H1 (cell line): Measurements from ENCODE around the gene TMEM255B. TPM values are rescaled to one million over a fixed set of nuclear protein-coding genes. Genes with fewer than 3 reads are reported as not detected.
A peak's percentile ranks its signal among the peaks of the same experiment; 100 is the strongest.

Source experiments
- CTCF ChIA-PET: fragments of 300-600 bp; sonication (Branson Sonifier 250); formaldehyde crosslinking; loops from one replicate; lab custom pipeline; 2021; ENCODE audit not compliant: partially characterized antibody; lab: Charles Lee
- POLR2A ChIA-PET: fragments of 300-600 bp; sonication (Branson Sonifier 250); formaldehyde crosslinking; loops from one replicate; lab custom pipeline; 2021; ENCODE audit warnings: inconsistent platforms; ENCODE audit not compliant: partially characterized antibody; lab: Charles Lee
- DNase-seq, 2 experiments: peaks; one replicate each; pipeline versions ENCODE4 v3.0.0 to v3.0.0-alpha.2; 2010 to 2022; ENCODE audit warnings: low spot score in 2 of 2, low read depth in 1 of 2, mixed read lengths in 1 of 2
- FAIRE-seq: peaks from 2 replicates; lab custom pipeline; 2011; peaks lifted over from hg19 to GRCh38; lab: Jason Lieb, UNC
- H2AFZ ChIP-seq: 2 replicates; pipeline ENCODE4 v1.8.1; 2012; ENCODE audit warnings: low read length, inconsistent platforms
- H2AK5ac ChIP-seq: 2 replicates; pipeline ENCODE4 v1.6.1; 2013; ENCODE audit warnings: low read depth, low read length
- H2BK120ac ChIP-seq: replicated peaks from 2 replicates; pipeline ENCODE3; 2013; ENCODE audit warnings: low read depth, low read length, inconsistent platforms
- H2BK12ac ChIP-seq: 2 replicates; pipeline ENCODE4 v1.6.1; 2013; ENCODE audit warnings: low read depth, low read length
- H2BK15ac ChIP-seq: 2 replicates; pipeline ENCODE4 v1.6.1; 2013; ENCODE audit warnings: low read length
- H2BK20ac ChIP-seq: 2 replicates; pipeline ENCODE4 v1.6.1; 2013; ENCODE audit warnings: low read length
- H2BK5ac ChIP-seq: 2 replicates; pipeline ENCODE4 v1.6.1; 2013; ENCODE audit warnings: low read depth, low read length
- H3K14ac ChIP-seq: 2 replicates; pipeline ENCODE4 v1.6.1; 2013; ENCODE audit warnings: inconsistent platforms; ENCODE audit not compliant: insufficient read length
- H3K18ac ChIP-seq: 2 replicates; pipeline ENCODE4 v1.6.1; 2013; ENCODE audit warnings: low read length; ENCODE audit errors: extremely low read depth
- H3K23ac ChIP-seq: 2 replicates; pipeline ENCODE4 v1.6.1; 2013; ENCODE audit warnings: inconsistent platforms; ENCODE audit not compliant: insufficient read length
- H3K23me2 ChIP-seq: 2 replicates; pipeline ENCODE4 v1.6.1; 2013; ENCODE audit warnings: low read depth, low read length
- H3K27ac ChIP-seq: 2 replicates; pipeline ENCODE4 v1.6.1; 2011; ENCODE audit warnings: low read depth, low read length, inconsistent platforms
- H3K27me3 ChIP-seq, 4 experiments: replicated peaks in 1 of 4; 1 replicate in 1 of 4; 2 replicates in 3 of 4; pipeline versions ENCODE4 v1.6.1 to v1.8.1; 2011 to 2013; ENCODE audit warnings: low read length in 3 of 4, mild to moderate bottlenecking in 3 of 4, inconsistent platforms in 2 of 4, mixed read lengths in 2 of 4, moderate library complexity in 1 of 4; ENCODE audit not compliant: control insufficient read depth in 3 of 4, insufficient read depth in 3 of 4; ENCODE audit errors: extremely low read depth in 1 of 4
- H3K36me3 ChIP-seq, 4 experiments: 2 replicates each; pipeline versions ENCODE4 v1.6.1 to v1.8.1; 2011 to 2013; ENCODE audit warnings: mild to moderate bottlenecking in 4 of 4, low read length in 3 of 4, moderate library complexity in 2 of 4, control low read depth in 1 of 4, inconsistent platforms in 1 of 4; ENCODE audit not compliant: insufficient read depth in 4 of 4, control insufficient read depth in 2 of 4
- H3K4ac ChIP-seq: replicated peaks from 2 replicates; pipeline ENCODE3; 2013; ENCODE audit warnings: low read length, low read depth, mixed read lengths, inconsistent platforms; ENCODE audit not compliant: insufficient read length
- H3K4me1 ChIP-seq, 4 experiments: replicated peaks in 1 of 4; 1 replicate in 1 of 4; 2 replicates in 3 of 4; pipeline versions ENCODE4 v1.6.1 to v1.8.1; 2011 to 2013; ENCODE audit warnings: low read length in 3 of 4, inconsistent platforms in 2 of 4, mixed read lengths in 1 of 4; ENCODE audit not compliant: insufficient read depth in 4 of 4, control insufficient read depth in 3 of 4
- H3K4me2 ChIP-seq, 2 experiments: 2 replicates each; pipeline versions ENCODE4 v1.6.1 to v1.8.1; 2011 to 2013; ENCODE audit warnings: low read depth in 2 of 2, low read length in 2 of 2, control low read depth in 1 of 2, inconsistent platforms in 1 of 2, mild to moderate bottlenecking in 1 of 2; ENCODE audit not compliant: insufficient read depth in 1 of 2
- H3K4me3 ChIP-seq, 4 experiments: fragments of 200-600, 300-600 bp in 1 of 4; sonication (generic), shearing (Covaris generic), sonication (Bioruptor Twin) in 1 of 4; 2 replicates each; pipeline versions ENCODE4 v1.5.1 to v1.8.1; 2011 to 2016; ENCODE audit warnings: low read length in 4 of 4, low read depth in 3 of 4, control low read depth in 2 of 4, inconsistent platforms in 2 of 4, mild to moderate bottlenecking in 2 of 4, mixed read lengths in 1 of 4, moderate library complexity in 1 of 4; ENCODE audit not compliant: insufficient read depth in 2 of 4; ENCODE audit errors: extremely low read depth in 1 of 4
- H3K56ac ChIP-seq: replicated peaks from 2 replicates; pipeline ENCODE3; 2013; ENCODE audit warnings: low read depth, mild to moderate bottlenecking, mixed read lengths, low read length, inconsistent platforms; ENCODE audit not compliant: insufficient read length
- H3K79me1 ChIP-seq: 2 replicates; pipeline ENCODE4 v1.6.1; 2013; ENCODE audit warnings: low read depth, low read length, control low read depth
- H3K79me2 ChIP-seq, 2 experiments: 2 replicates each; pipeline versions ENCODE4 v1.6.1 to v1.8.1; 2012 to 2013; ENCODE audit warnings: low read length in 2 of 2, mild to moderate bottlenecking in 2 of 2, inconsistent platforms in 1 of 2; ENCODE audit not compliant: insufficient read depth in 2 of 2, control insufficient read depth in 1 of 2
- H3K9ac ChIP-seq, 4 experiments: replicated peaks in 1 of 4; 1 replicate in 1 of 4; 2 replicates in 3 of 4; pipeline versions ENCODE4 v1.6.1 to v1.8.1; 2011 to 2013; ENCODE audit warnings: low read depth in 3 of 4, low read length in 3 of 4, control low read depth in 2 of 4, mild to moderate bottlenecking in 2 of 4, moderate library complexity in 2 of 4, inconsistent platforms in 1 of 4; ENCODE audit errors: extremely low read depth in 1 of 4
- H3K9me3 ChIP-seq, 2 experiments: 2 replicates each; pipeline versions ENCODE4 v1.6.1 to v1.8.1; 2012 to 2013; ENCODE audit warnings: mild to moderate bottlenecking in 2 of 2, moderate library complexity in 2 of 2, control low read depth in 1 of 2, inconsistent platforms in 1 of 2, low read depth in 1 of 2, low read length in 1 of 2, mixed read lengths in 1 of 2; ENCODE audit not compliant: insufficient read depth in 2 of 2
- H4K20me1 ChIP-seq, 2 experiments: replicated peaks in 1 of 2; 2 replicates each; pipeline versions ENCODE3 to v1.8.1; 2011 to 2013; ENCODE audit warnings: inconsistent platforms in 2 of 2, low read length in 2 of 2, mild to moderate bottlenecking in 1 of 2; ENCODE audit not compliant: insufficient read depth in 2 of 2, control insufficient read depth in 1 of 2
- H4K5ac ChIP-seq: 2 replicates; pipeline ENCODE4 v1.6.1; 2013; ENCODE audit warnings: low read length, low read depth, mixed read lengths, inconsistent platforms; ENCODE audit not compliant: insufficient read length
- H4K8ac ChIP-seq: 2 replicates; pipeline ENCODE4 v1.8.0; 2013; ENCODE audit warnings: mild to moderate bottlenecking, moderate library complexity, low read length, inconsistent platforms; ENCODE audit not compliant: insufficient read depth; ENCODE audit errors: extremely low read depth
- H4K91ac ChIP-seq: replicated peaks from 2 replicates; pipeline ENCODE3; 2013; ENCODE audit warnings: low read length, mixed read lengths, inconsistent platforms; ENCODE audit not compliant: insufficient read length
- EP300 ChIP-seq, 2 experiments: IDR thresholded peaks; 1 replicate in 1 of 2; 2 replicates in 1 of 2; pipeline ENCODE4 v1.6.1; 2011 to 2012; ENCODE audit warnings: low read depth in 2 of 2, low read length in 2 of 2, mild to moderate bottlenecking in 2 of 2, borderline replicate concordance in 1 of 2, inconsistent platforms in 1 of 2, moderate library complexity in 1 of 2
- HDAC2 ChIP-seq, 2 experiments: fragments of 300-600 bp in 1 of 2; sonication (generic) in 1 of 2; IDR thresholded peaks; 2 replicates each; pipeline ENCODE4 v1.6.1; 2011 to 2012; ENCODE audit warnings: low read depth in 2 of 2, low read length in 2 of 2, mild to moderate bottlenecking in 2 of 2, moderate library complexity in 2 of 2, borderline replicate concordance in 1 of 2, inconsistent platforms in 1 of 2
- SAP30 ChIP-seq: fragments of 300-600 bp; sonication (generic); IDR thresholded peaks from 2 replicates; pipeline ENCODE4 v1.7.1; 2012; ENCODE audit warnings: low read length, moderate library complexity, mild to moderate bottlenecking, inconsistent platforms; ENCODE audit not compliant: insufficient read depth, insufficient replicate concordance
- SIN3A ChIP-seq, 2 experiments: IDR thresholded peaks in 1 of 2; conservative IDR thresholded peaks in 1 of 2; 2 replicates each; pipeline ENCODE4 v1.6.1; 2011 to 2012; ENCODE audit warnings: low read length in 2 of 2, improper control_type of control experiment in 1 of 2, low read depth in 1 of 2, mild to moderate bottlenecking in 1 of 2
- TAF1 ChIP-seq: IDR thresholded peaks from 2 replicates; pipeline ENCODE4 v1.6.1; 2011; ENCODE audit warnings: mild to moderate bottlenecking, low read depth, low read length
- TEAD4 ChIP-seq: IDR thresholded peaks from 2 replicates; pipeline ENCODE4 v1.6.1; 2012; ENCODE audit warnings: low read depth, low read length, inconsistent platforms, mixed read lengths
- WGBS, 2 experiments: shearing (Covaris generic) in 1 of 2; methylation state at CpG; one replicate each; pipeline versions ENCODE4 v1.1.6 to v1.1.7; 2013 to 2015; ENCODE audit warnings: low lambda C conversion rate in 2 of 2, mixed read lengths in 2 of 2, inconsistent platforms in 1 of 2, low coverage in 1 of 2, missing lambda C conversion rate in 1 of 2; ENCODE audit not compliant: insufficient replicate concordance in 2 of 2, insufficient coverage in 1 of 2, insufficient read length in 1 of 2; ENCODE audit errors: extremely low coverage in 1 of 2, missing lambda C conversion rate in 1 of 2; 5-methylcytosine and 5-hydroxymethylcytosine counted together
- polyA plus RNA-seq, 7 experiments: library from polyadenylated mRNA; depleted of rRNA in 3 of 7; stranded (reverse) in 5 of 7; unstranded in 2 of 7; fragments of >200 nt in 5 of 7; fragments of 200-250 nt in 2 of 7; gene quantifications; 1 replicate in 5 of 7; 2 replicates in 1 of 7; 4 replicates in 1 of 7; pipeline versions ENCODE4 v1.2.1 to v1.2.3, GENCODE V29; 2011 to 2013; ENCODE audit warnings: missing spikeins in 2 of 7, mixed read lengths in 2 of 7
- total RNA-seq: library from RNA; stranded (reverse); fragmentation: NEBNext Ultra II Directional; extraction: Animal tissue kit (Norgen Biotek cat#: 25700); gene quantifications from 2 replicates; pipeline ENCODE4 v1.2.1, GENCODE V29; 2021
- TF ChIP-seq, protein P1 (sequence below): IDR thresholded peaks from 2 replicates; pipeline ENCODE4 v1.6.1; 2012; ENCODE audit warnings: inconsistent platforms
- TF ChIP-seq, protein P2 (sequence below): IDR thresholded peaks from 2 replicates; pipeline ENCODE4 v1.6.1; 2012; ENCODE audit warnings: inconsistent platforms

TMEM255B gene
- total and polyA plus RNA-seq, 2 of the 8 experiments (the other 6 are each of a cell fraction or from before 2014, with no cell fraction given): 3.4 to 4.4 TPM

- H2BK15ac ChIP-seq: no peak overlapping the region
- H3K4me2 ChIP-seq: no peak overlapping the region
- peaks cover 0 to 10% of the 10 kb centered on the region in 2 experiments for H4K20me1 ChIP-seq
- DNase-seq (peak in 1 of 2 experiments; percentile 84), FAIRE-seq (no peak)
- H3K14ac ChIP-seq: no peak overlapping the region
- H3K23me2 ChIP-seq: peaks cover 9% of the 10 kb centered on the region; the same call in 1 of the 2 replicates
- no peak overlapping the region for H3K4me3 ChIP-seq
- no peak overlapping the region for H4K5ac ChIP-seq
- H4K91ac ChIP-seq: no peak overlapping the region
- no peak overlapping the region for H4K8ac ChIP-seq
- H2BK12ac ChIP-seq: no peak overlapping the region
- POLR2A ChIA-PET: interaction anchor here (1.0 to 1.3 kb wide), 3 partner anchors 25 to 449 kb away, joined by 3 read pairs; no protein-coding TSS in a partner anchor
- no peak overlapping the region; a peak in 1 of 7 replicates for H3K9ac ChIP-seq
- H3K4me1 ChIP-seq: no peaks in the 10 kb centered on the region; a peak in 1 of 7 replicates
- CTCF ChIA-PET: interaction anchor here (0.9 to 2.3 kb wide), 5 partner anchors 10 to 112 kb away, joined by 3 to 7 read pairs (median 4); no protein-coding TSS in a partner anchor
- peaks cover 0 to 5% of the 10 kb centered on the region in 2 experiments; a peak in 1 of 4 replicates for H3K79me2 ChIP-seq
- H3K18ac ChIP-seq: no peak overlapping the region
- H3K56ac ChIP-seq: no peak overlapping the region
- H3K27me3 ChIP-seq: peaks cover 0 to 5% (median 0%) of the 10 kb centered on the region in 4 experiments; a peak in 1 of 7 replicates
- no peaks in the 10 kb centered on the region for H3K9me3 ChIP-seq
- no peak overlapping the region for H2BK5ac ChIP-seq
- no peak overlapping the region for H3K27ac ChIP-seq
- no peaks in the 10 kb centered on the region; a peak in 1 of 8 replicates for H3K36me3 ChIP-seq
- peaks cover 6% of the 10 kb centered on the region for H3K79me1 ChIP-seq
- no peak overlapping the region for H3K4ac ChIP-seq
- no peak overlapping the region for H3K23ac ChIP-seq
- no peak overlapping the region for H2AFZ ChIP-seq
- no peak overlapping the region for H2BK20ac ChIP-seq
- H2BK120ac ChIP-seq: no peak overlapping the region
- H2AK5ac ChIP-seq: no peak overlapping the region
- 56% methylated on average over 27 of the region's 29 CpGs; no CpG with 5 or more reads in 1 of the 2 experiments for WGBS, 2 experiments
- TF ChIP-seq EP300 (IDR thresholded peaks at IDR 0.05; ENCODE audit: borderline replicate concordance in 1 of 2, low read depth in 2 of 2, low read length in 2 of 2): no peak
- TF ChIP-seq, protein P1, sequence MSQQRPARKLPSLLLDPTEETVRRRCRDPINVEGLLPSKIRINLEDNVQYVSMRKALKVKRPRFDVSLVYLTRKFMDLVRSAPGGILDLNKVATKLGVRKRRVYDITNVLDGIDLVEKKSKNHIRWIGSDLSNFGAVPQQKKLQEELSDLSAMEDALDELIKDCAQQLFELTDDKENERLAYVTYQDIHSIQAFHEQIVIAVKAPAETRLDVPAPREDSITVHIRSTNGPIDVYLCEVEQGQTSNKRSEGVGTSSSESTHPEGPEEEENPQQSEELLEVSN: peak; percentile 82
- peak; percentile 81 for TF ChIP-seq SAP30
- TF ChIP-seq, protein P2, sequence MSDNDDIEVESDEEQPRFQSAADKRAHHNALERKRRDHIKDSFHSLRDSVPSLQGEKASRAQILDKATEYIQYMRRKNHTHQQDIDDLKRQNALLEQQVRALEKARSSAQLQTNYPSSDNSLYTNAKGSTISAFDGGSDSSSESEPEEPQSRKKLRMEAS: peak; percentile 98
- TF ChIP-seq HDAC2 (IDR thresholded peaks at IDR 0.05; ENCODE audit: borderline replicate concordance in 1 of 2, low read depth in 2 of 2, low read length in 2 of 2): peak; percentile 39 to 68; a peak in 1 of 4 replicates
- peak; percentile 95 to 99 for TF ChIP-seq SIN3A (conservative IDR thresholded peaks at IDR 0.05 in 1 of 2, IDR thresholded peaks at IDR 0.05 in 1 of 2; ENCODE audit: low read depth in 1 of 2, low read length in 2 of 2)
- TF ChIP-seq TAF1: no peak
- 0 out of 2 replicates have a peak, but pooled peaks have one; percentile 14 for TF ChIP-seq TEAD4
Observed at GRCh38 chr13:113777311-113778260, 18.6 kb downstream of the TMEM255B start.
